Measurements from ENCODE around the gene CUL2.
"Not testable (repeated sequence)": the region's sequence is repeated elsewhere in the genome, so short reads cannot be mapped to it uniquely, and the experiment has no call there.

The CUL2 gene

GRCh38 chr10:34979938-34980337 is 110.2 kb downstream of the CUL2 start:
- DNase-seq (ENCODE audit: low read depth): no peak

GRCh38 chr10:34978080-34978479 is 112.1 kb downstream of the CUL2 start:
- DNase-seq (ENCODE audit: low read depth): no peak

GRCh38 chr10:34976380-34976910 is 113.7 kb downstream of the CUL2 start:
- DNase-seq (ENCODE audit: low read depth): not testable (repeated sequence)

GRCh38 chr10:34974364-34975065 is 115.6 kb downstream of the CUL2 start:
- DNase-seq (ENCODE audit: low read depth): not testable (repeated sequence)

- DNase-seq (ENCODE audit: low read depth): not testable (repeated sequence)
Measured at GRCh38 chr10:34973757-34974156, 116.4 kb downstream of the CUL2 start.

- DNase-seq (ENCODE audit: low read depth): not testable (repeated sequence)
Measured at GRCh38 chr10:34973121-34973520, 117.0 kb downstream of the CUL2 start.

- DNase-seq (ENCODE audit: low read depth): not testable (repeated sequence)
Measured at GRCh38 chr10:34972591-34972990, 117.5 kb downstream of the CUL2 start.

- not testable (repeated sequence) for DNase-seq (ENCODE audit: low read depth)
Measured at GRCh38 chr10:34971606-34972334, 118.4 kb downstream of the CUL2 start.

GRCh38 chr10:34969171-34969570 is 121.0 kb downstream of the CUL2 start:
- no peak for DNase-seq (ENCODE audit: low read depth)

- no peak for DNase-seq (ENCODE audit: low read depth)
Measured at GRCh38 chr10:34967335-34967880, 122.7 kb downstream of the CUL2 start.

GRCh38 chr10:34966451-34966850 is 123.7 kb downstream of the CUL2 start:
- no peak for DNase-seq (ENCODE audit: low read depth)

GRCh38 chr10:34966040-34966439 is 124.1 kb downstream of the CUL2 start:
- DNase-seq (ENCODE audit: low read depth): no peak

GRCh38 chr10:34964166-34964800 is 125.9 kb downstream of the CUL2 start:
- DNase-seq (ENCODE audit: low read depth): no peak

- no peak for DNase-seq (ENCODE audit: low read depth)
Measured at GRCh38 chr10:34962866-34963265, 127.3 kb downstream of the CUL2 start.

- DNase-seq (ENCODE audit: low read depth): no peak
Measured at GRCh38 chr10:34960983-34961382, 129.2 kb downstream of the CUL2 start.

GRCh38 chr10:34959786-34960185 is 130.4 kb downstream of the CUL2 start:
- no peak for DNase-seq (ENCODE audit: low read depth)

- DNase-seq (ENCODE audit: low read depth): no peak
Measured at GRCh38 chr10:34959321-34959720, 130.8 kb downstream of the CUL2 start.
